ENCODE results near the gene SNX8. TPM values are rescaled to one million over a fixed set of nuclear protein-coding genes. Genes with fewer than 3 reads are reported as not detected.

SNX8 gene
- total and polyA plus RNA-seq, 2 experiments from 2014 or later: 24.7 to 81.4 TPM

DNA sequence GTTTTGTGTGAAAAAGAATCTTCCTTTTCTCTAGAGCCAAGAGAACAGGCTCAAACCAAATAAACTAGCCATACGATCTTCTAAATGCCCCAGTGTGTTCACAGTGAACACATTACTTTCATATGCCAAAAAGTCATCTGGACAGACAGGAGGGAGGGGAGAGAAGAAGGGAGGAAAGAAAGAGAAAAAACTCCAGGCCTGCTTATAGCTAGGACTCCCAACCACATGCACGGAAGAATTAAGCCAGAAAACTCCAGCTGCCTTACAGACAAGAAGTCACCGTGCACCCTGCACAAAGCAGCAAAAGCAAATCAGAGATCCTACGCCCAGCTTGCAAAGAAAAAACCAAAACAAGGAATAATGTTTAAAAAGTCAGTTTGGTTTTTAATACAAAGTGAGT, 34.3 kb downstream of the SNX8 start:
- Histone ChIP-seq H3K79me2 (peaks cover 36% of the 10 kb centered on the region), H3K27ac (peak overlapping the region; percentile 84)
- DNase-seq (ENCODE audit: low spot score): no peak

GRCh38 chr7:2278026-2278425, 36.2 kb downstream of the SNX8 start:
- H4K20me1 ChIP-seq (ENCODE audit: insufficient read depth, poor library complexity, severe bottlenecking): no peaks in the 10 kb centered on the region
- no peak overlapping the region for H2AFZ ChIP-seq
- H3K4me3 ChIP-seq: no peak overlapping the region
- H3K9me3 ChIP-seq (ENCODE audit: low read depth): no peaks in the 10 kb centered on the region
- H3K36me3 ChIP-seq (replicated peaks; ENCODE audit: insufficient read depth, low read depth): no peaks in the 10 kb centered on the region
- WGBS (ENCODE audit: low lambda C conversion rate, missing lambda C conversion rate): 86% methylated on average over 11 of the region's 11 CpGs
- no peak overlapping the region for H3K27ac ChIP-seq
- H3K27me3 ChIP-seq: no peaks in the 10 kb centered on the region
- TF ChIP-seq, protein P1, sequence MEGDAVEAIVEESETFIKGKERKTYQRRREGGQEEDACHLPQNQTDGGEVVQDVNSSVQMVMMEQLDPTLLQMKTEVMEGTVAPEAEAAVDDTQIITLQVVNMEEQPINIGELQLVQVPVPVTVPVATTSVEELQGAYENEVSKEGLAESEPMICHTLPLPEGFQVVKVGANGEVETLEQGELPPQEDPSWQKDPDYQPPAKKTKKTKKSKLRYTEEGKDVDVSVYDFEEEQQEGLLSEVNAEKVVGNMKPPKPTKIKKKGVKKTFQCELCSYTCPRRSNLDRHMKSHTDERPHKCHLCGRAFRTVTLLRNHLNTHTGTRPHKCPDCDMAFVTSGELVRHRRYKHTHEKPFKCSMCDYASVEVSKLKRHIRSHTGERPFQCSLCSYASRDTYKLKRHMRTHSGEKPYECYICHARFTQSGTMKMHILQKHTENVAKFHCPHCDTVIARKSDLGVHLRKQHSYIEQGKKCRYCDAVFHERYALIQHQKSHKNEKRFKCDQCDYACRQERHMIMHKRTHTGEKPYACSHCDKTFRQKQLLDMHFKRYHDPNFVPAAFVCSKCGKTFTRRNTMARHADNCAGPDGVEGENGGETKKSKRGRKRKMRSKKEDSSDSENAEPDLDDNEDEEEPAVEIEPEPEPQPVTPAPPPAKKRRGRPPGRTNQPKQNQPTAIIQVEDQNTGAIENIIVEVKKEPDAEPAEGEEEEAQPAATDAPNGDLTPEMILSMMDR (IDR thresholded peaks at IDR 0.05; ENCODE audit: poor library complexity): no peak
- no peak for TF ChIP-seq EZH2 (IDR thresholded peaks at IDR 0.05; ENCODE audit: borderline replicate concordance)
- TF ChIP-seq EZH2phosphoT487 (IDR thresholded peaks at IDR 0.05; ENCODE audit: low read depth, severe bottlenecking, unreplicated experiment): no peak
- no peaks in the 10 kb centered on the region for H3K9me2 ChIP-seq (replicated peaks; ENCODE audit: insufficient read depth)
- peaks cover 25% of the 10 kb centered on the region for H3K79me2 ChIP-seq
- peaks cover 29% of the 10 kb centered on the region for H3K4me1 ChIP-seq (ENCODE audit: insufficient read depth)
- H3K4me2 ChIP-seq: no peak overlapping the region
- DNase-seq (ENCODE audit: low spot score): no peak

More for the DNA sequence above, 34.3 kb downstream of the SNX8 start:
- no peaks in the 10 kb centered on the region for H3K27me3 ChIP-seq
- H3K4me3 ChIP-seq: no peak overlapping the region
- H3K4me2 ChIP-seq: peak overlapping the region; percentile 61
- TF ChIP-seq, protein P1 (IDR thresholded peaks at IDR 0.05; ENCODE audit: poor library complexity): no peak
- TF ChIP-seq EZH2 (IDR thresholded peaks at IDR 0.05; ENCODE audit: borderline replicate concordance): no peak
- TF ChIP-seq EZH2phosphoT487 (IDR thresholded peaks at IDR 0.05; ENCODE audit: low read depth, severe bottlenecking, unreplicated experiment): no peak
- peaks cover 29% of the 10 kb centered on the region for H3K4me1 ChIP-seq (ENCODE audit: insufficient read depth)
- H3K9me2 ChIP-seq (replicated peaks; ENCODE audit: insufficient read depth): no peaks in the 10 kb centered on the region
- no peaks in the 10 kb centered on the region for H3K36me3 ChIP-seq (replicated peaks; ENCODE audit: insufficient read depth, low read depth)
- WGBS (ENCODE audit: low lambda C conversion rate, missing lambda C conversion rate): 49% methylated on average over 4 of the region's 4 CpGs
- no peak overlapping the region for H2AFZ ChIP-seq
- no peaks in the 10 kb centered on the region for H4K20me1 ChIP-seq (ENCODE audit: insufficient read depth, poor library complexity, severe bottlenecking)
- no peaks in the 10 kb centered on the region for H3K9me3 ChIP-seq (ENCODE audit: low read depth)

DNA sequence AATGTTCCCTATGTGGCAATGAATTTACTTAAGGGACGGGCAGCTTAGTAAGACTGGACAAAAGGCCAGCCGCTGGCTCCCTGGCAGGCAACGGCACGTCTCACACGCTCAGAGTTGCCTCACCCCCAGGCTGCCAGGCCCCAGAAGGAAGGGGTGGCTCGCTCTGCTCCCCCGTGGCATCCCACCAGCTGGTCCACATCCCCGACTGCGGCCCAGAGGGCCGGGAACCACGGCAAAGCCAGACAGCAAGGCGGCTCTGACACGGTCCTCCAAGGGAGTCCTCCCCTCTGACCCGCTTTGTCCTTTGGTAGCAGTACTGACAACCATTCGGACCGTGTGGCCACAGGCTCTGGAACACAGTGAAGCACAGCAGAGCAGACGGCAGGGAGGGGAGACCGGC, 38.1 kb downstream of the SNX8 start:
- WGBS (ENCODE audit: low lambda C conversion rate, missing lambda C conversion rate): 90% methylated on average over 18 of the region's 18 CpGs
- no peak overlapping the region for H3K4me2 ChIP-seq
- H2AFZ ChIP-seq: no peak overlapping the region
- TF ChIP-seq, protein P1 (IDR thresholded peaks at IDR 0.05; ENCODE audit: poor library complexity): no peak
- no peak for TF ChIP-seq EZH2phosphoT487 (IDR thresholded peaks at IDR 0.05; ENCODE audit: low read depth, severe bottlenecking, unreplicated experiment)
- TF ChIP-seq EZH2 (IDR thresholded peaks at IDR 0.05; ENCODE audit: borderline replicate concordance): no peak
- no peaks in the 10 kb centered on the region for H3K9me3 ChIP-seq (ENCODE audit: low read depth)
- DNase-seq (ENCODE audit: low spot score): no peak
- no peak overlapping the region for H3K4me3 ChIP-seq
- H3K27ac ChIP-seq: no peak overlapping the region
- H3K9me2 ChIP-seq (replicated peaks; ENCODE audit: insufficient read depth): no peaks in the 10 kb centered on the region
- H3K4me1 ChIP-seq (ENCODE audit: insufficient read depth): peaks cover 17% of the 10 kb centered on the region
- no peaks in the 10 kb centered on the region for H3K36me3 ChIP-seq (replicated peaks; ENCODE audit: insufficient read depth, low read depth)
- no peaks in the 10 kb centered on the region for H3K27me3 ChIP-seq
- H4K20me1 ChIP-seq (ENCODE audit: insufficient read depth, poor library complexity, severe bottlenecking): no peaks in the 10 kb centered on the region
- H3K79me2 ChIP-seq: peaks cover 15% of the 10 kb centered on the region

DNA sequence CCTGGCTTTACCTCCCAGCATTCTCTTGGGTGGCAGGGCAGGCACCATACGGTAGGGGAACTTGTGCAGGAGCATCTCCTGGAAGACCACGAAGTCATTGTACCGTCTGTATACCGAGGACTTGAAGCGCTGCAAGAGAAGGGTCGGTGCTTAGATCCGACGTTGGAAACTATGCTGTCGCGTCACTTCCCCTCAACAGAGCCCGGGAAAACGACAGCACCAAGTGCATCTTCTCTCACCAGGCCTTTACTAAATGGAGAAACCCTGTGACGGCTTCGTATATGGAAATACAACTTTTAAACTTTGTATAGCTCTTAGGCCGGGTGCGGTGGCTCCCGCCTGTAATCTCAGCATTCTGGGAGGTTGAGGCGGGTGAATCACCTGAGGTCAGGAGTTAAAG, 39.1 kb downstream of the SNX8 start:
- no peak overlapping the region for H2AFZ ChIP-seq
- TF ChIP-seq EZH2 (IDR thresholded peaks at IDR 0.05; ENCODE audit: borderline replicate concordance): no peak
- TF ChIP-seq EZH2phosphoT487 (IDR thresholded peaks at IDR 0.05; ENCODE audit: low read depth, severe bottlenecking, unreplicated experiment): no peak
- TF ChIP-seq, protein P1 (IDR thresholded peaks at IDR 0.05; ENCODE audit: poor library complexity): no peak
- H3K4me1 ChIP-seq (ENCODE audit: insufficient read depth): peaks cover 16% of the 10 kb centered on the region
- H3K36me3 ChIP-seq (replicated peaks; ENCODE audit: insufficient read depth, low read depth): no peaks in the 10 kb centered on the region
- no peaks in the 10 kb centered on the region for H3K9me2 ChIP-seq (replicated peaks; ENCODE audit: insufficient read depth)
- no peaks in the 10 kb centered on the region for H3K9me3 ChIP-seq (ENCODE audit: low read depth)
- WGBS (ENCODE audit: low lambda C conversion rate, missing lambda C conversion rate): 94% methylated on average over 18 of the region's 18 CpGs
- no peaks in the 10 kb centered on the region for H3K27me3 ChIP-seq
- no peak for DNase-seq (ENCODE audit: low spot score)
- no peak overlapping the region for H3K4me2 ChIP-seq
- H3K27ac ChIP-seq: no peak overlapping the region
- no peaks in the 10 kb centered on the region for H4K20me1 ChIP-seq (ENCODE audit: insufficient read depth, poor library complexity, severe bottlenecking)
- peaks cover 12% of the 10 kb centered on the region for H3K79me2 ChIP-seq
- no peak overlapping the region for H3K4me3 ChIP-seq

All from hepatocyte (in vitro differentiated cells).